GM12875 (cell line): ENCODE data around the gene C1QL1.

Experiments
- H3K4me3 ChIP-seq: one replicate; pipeline ENCODE4 v1.5.1; 2011; ENCODE audit warnings: low read depth, low read length, control low read depth
- CTCF ChIP-seq: IDR thresholded peaks from 2 replicates; pipeline ENCODE4 v1.5.1; 2011; ENCODE audit warnings: low read depth, mild to moderate bottlenecking, control low read depth, inconsistent platforms, low read length, moderate library complexity, borderline replicate concordance; ENCODE audit not compliant: insufficient read depth

C1QL1 gene

DNA sequence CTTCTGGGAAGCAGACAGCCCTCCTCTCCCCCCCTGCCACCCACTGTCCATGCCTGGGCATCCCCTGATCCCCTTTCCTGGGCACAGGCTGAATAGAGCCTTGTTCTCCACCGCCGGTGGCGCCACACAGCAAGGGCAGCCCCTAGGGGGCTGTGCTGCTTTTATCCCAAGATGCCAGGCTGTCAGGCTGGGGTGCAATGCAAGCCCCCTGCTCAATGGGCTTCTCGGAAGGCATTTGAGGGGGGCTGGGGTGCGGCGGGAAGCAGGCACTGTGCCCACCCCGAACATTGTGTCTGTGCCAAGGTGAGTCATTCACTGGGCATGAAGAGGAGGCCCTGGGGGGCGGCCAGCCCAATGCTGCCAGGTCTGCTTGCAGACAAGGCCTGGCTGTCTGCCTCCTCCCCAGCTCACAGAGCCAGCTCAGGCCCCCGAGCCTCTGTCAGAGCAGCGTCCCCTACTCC, 51.3 kb downstream of the C1QL1 start:
- H3K4me3 ChIP-seq = no peak overlapping the region
- TF ChIP-seq CTCF = no peak

- H3K4me3 ChIP-seq = no peak overlapping the region
- no peak for TF ChIP-seq CTCF
These were observed 52.0 kb downstream of the C1QL1 start for GRCh38 chr17:44915862-44916780.

- no peak for TF ChIP-seq CTCF
- H3K4me3 ChIP-seq = no peak within 1 kb of the TSS
These were observed 52.8 kb downstream of the C1QL1 start, which contains the start of gene GFAP for GRCh38 chr17:44915321-44915726. TSS of gene GFAP (minus strand) at chr17:44915500. CDS start at chr17:44915486, 14 bp downstream.

DNA sequence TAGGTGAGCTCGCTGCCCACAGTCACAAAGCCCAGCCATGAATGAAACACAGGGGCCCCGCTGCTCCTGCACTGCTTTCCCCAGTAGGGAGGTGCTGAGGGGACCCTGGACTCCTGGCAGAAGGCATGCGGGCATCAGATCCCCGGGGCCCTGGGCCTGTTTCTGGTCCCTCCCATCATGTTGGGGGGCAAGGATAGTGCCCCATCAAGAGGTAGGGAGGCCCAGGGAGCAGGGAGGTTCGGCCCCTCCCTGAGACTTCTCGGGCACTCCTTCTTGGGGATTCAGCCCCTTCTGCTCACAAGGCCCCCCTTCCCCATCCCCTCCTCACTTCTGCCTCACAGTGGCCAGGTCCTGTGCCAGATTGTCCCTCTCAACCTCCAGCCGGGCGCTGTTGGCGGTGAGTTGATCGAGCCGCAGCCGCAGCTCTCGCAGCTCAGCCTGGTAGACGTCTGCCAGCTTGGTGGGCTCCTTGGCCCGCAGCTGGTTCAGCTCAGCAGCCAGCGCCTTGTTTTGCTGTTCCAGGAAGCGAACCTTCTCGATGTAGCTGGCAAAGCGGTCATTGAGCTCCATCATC, 53.3 kb downstream of the C1QL1 start:
- no peak for TF ChIP-seq CTCF
- H3K4me3 ChIP-seq = no peak overlapping the region

GRCh38 chr17:44914148-44914547, 54.0 kb downstream of the C1QL1 start:
- no peak for TF ChIP-seq CTCF
- H3K4me3 ChIP-seq = no peak overlapping the region

DNA sequence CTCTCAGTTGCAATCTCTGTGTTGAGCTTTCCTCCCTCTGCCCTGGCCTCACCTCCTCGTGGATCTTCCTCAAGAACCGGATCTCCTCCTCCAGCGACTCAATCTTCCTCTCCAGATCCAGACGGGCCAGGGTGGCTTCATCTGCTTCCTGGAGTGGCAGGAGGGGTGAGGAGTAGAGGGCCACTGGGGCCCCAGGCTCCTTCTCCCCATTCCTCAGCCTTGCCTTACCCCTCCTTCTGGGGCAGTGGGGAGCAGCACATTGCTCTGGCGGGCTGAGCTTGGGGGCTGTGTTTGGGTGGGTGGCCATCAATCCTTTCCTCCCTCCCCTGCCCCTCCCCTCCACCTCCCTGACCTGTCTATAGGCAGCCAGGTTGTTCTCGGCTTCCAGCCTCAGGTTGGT, 54.4 kb downstream of the C1QL1 start:
- no peak overlapping the region for H3K4me3 ChIP-seq
- no peak for TF ChIP-seq CTCF
